A549 (cell line): ENCODE results near the gene FAM163B. TPM values are rescaled to one million over a fixed set of nuclear protein-coding genes. Genes with fewer than 3 reads are reported as not detected.

Source experiments
- ATAC-seq, 2 experiments: fragments of 200-7000 bp in 1 of 2; fragments of >200 bp in 1 of 2; cut with Nextera tagmentation in 1 of 2; cut with Tn5 transposase in 1 of 2; 3 replicates each; pipeline versions ENCODE4 v1.8.0 to v1.9.1; 2018 to 2020; ENCODE audit warnings: mild to moderate bottlenecking in 1 of 2, moderate library complexity in 1 of 2
- CTCF ChIA-PET: fragments of 300-600 bp; sonication (Branson Sonifier 250); formaldehyde crosslinking; extraction: SDS; loops from one replicate; lab custom pipeline; 2021; ENCODE audit warnings: antibody characterized with exemption, inconsistent platforms; lab: Yijun Ruan, JAX
- POLR2A ChIA-PET: fragments of 350-600 bp; formaldehyde crosslinking; extraction: SDS; loops from one replicate; lab custom pipeline; 2021; ENCODE audit warnings: antibody characterized with exemption, inconsistent platforms; lab: Yijun Ruan, JAX
- DNase-seq, 2 experiments: peaks; one replicate each; pipeline versions ENCODE4 v3.0.0 to v3.0.0-alpha.2; 2011 to 2016; ENCODE audit warnings: low read depth in 1 of 2, low spot score in 1 of 2
- FAIRE-seq: peaks from 2 replicates; lab custom pipeline; 2011; peaks lifted over from hg19 to GRCh38; lab: Jason Lieb, UNC
- H3K27ac ChIP-seq, 2 experiments: fragments of >200 bp; sonication (Bioruptor Twin); formaldehyde crosslinking; 3 replicates each; pipeline ENCODE4 v1.5.1; 2016 to 2017
- H3K4me1 ChIP-seq: fragments of >200 bp; sonication (Bioruptor Twin); formaldehyde crosslinking; 3 replicates; pipeline ENCODE4 v1.6.1; 2016
- H3K4me2 ChIP-seq: fragments of >200 bp; sonication (Bioruptor Twin); formaldehyde crosslinking; 3 replicates; pipeline ENCODE4 v1.6.1; 2016
- H3K4me3 ChIP-seq: fragments of >200 bp; sonication (Bioruptor Twin); formaldehyde crosslinking; 3 replicates; pipeline ENCODE4 v1.5.1; 2016
- H3K9me3 ChIP-seq: fragments of >200 bp; sonication (Bioruptor Twin); formaldehyde crosslinking; 3 replicates; pipeline ENCODE4 v1.6.1; 2016
- BHLHE40 ChIP-seq: IDR thresholded peaks from 2 replicates; pipeline ENCODE4 v1.6.1; 2012; ENCODE audit warnings: low read depth, low read length, inconsistent platforms
- CBX8 ChIP-seq: fragments of 200-600 bp; sonication (generic); IDR thresholded peaks from 2 replicates; pipeline ENCODE4 v1.6.1; 2016
- CTCF ChIP-seq: fragments of >200 bp; sonication (Bioruptor Twin); formaldehyde crosslinking; IDR thresholded peaks from 3 replicates; pipeline ENCODE4 v1.5.1; 2016
- FOSB ChIP-seq: fragments of 250-450 bp; sonication (Bioruptor Pico); IDR thresholded peaks from 2 replicates; pipeline ENCODE4 v1.5.0; 2020; ENCODE audit warnings: mild to moderate bottlenecking, moderate library complexity
- FOSL2 ChIP-seq, 2 experiments: fragments of 450-650 bp in 1 of 2; fragments of >200 bp in 1 of 2; sonication (Bioruptor Twin) in 1 of 2; formaldehyde crosslinking; IDR thresholded peaks; 2 replicates each; pipeline versions ENCODE4 v1.5.0 to v1.6.1; 2016 to 2020; ENCODE audit warnings: mild to moderate bottlenecking in 1 of 2, moderate library complexity in 1 of 2
- GATA3 ChIP-seq: IDR thresholded peaks from 2 replicates; pipeline ENCODE4 v1.6.1; 2012; ENCODE audit warnings: borderline replicate concordance
- HEYL ChIP-seq: fragments of 250-450 bp; sonication (Bioruptor Pico); IDR thresholded peaks from 2 replicates; pipeline ENCODE4 v1.8.0; 2021; ENCODE audit warnings: mild to moderate bottlenecking, moderate library complexity
- HOXB5 ChIP-seq: fragments of 250-450 bp; sonication (Bioruptor Pico); IDR thresholded peaks from 2 replicates; pipeline ENCODE4 v1.5.0; 2020; ENCODE audit warnings: mild to moderate bottlenecking, moderate library complexity
- KDM1A ChIP-seq: fragments of 200-600 bp; sonication (generic); IDR thresholded peaks from 2 replicates; pipeline ENCODE4 v1.6.1; 2016; ENCODE audit warnings: low read depth, mild to moderate bottlenecking
- KDM5A ChIP-seq: fragments of 200-600 bp; sonication (generic); IDR thresholded peaks from 2 replicates; pipeline ENCODE4 v1.6.1; 2016; ENCODE audit warnings: antibody characterized with exemption, mild to moderate bottlenecking
- MAFK ChIP-seq: fragments of 450-650 bp; IDR thresholded peaks from 2 replicates; pipeline ENCODE4 v1.6.1; 2014; ENCODE audit not compliant: partially characterized antibody
- MAX ChIP-seq: IDR thresholded peaks from 2 replicates; pipeline ENCODE4 v1.6.1; 2012
- MAZ ChIP-seq: fragments of 150-350 bp; IDR thresholded peaks from 2 replicates; pipeline ENCODE4 v1.6.1; 2014; ENCODE audit warnings: antibody characterized with exemption, low read depth, low read length, borderline replicate concordance
- NFE2L2 ChIP-seq: fragments of 150-350 bp; conservative IDR thresholded peaks from 2 replicates; pipeline ENCODE4 v1.6.1; 2014; ENCODE audit warnings: low read length
- NPAS2 ChIP-seq: fragments of 250-450 bp; sonication (Bioruptor Pico); IDR thresholded peaks from 2 replicates; pipeline ENCODE4 v1.8.0; 2022; ENCODE audit warnings: mild to moderate bottlenecking, moderate library complexity, borderline replicate concordance
- NR3C1 ChIP-seq: fragments of >200 bp; sonication (Bioruptor Twin); formaldehyde crosslinking; IDR thresholded peaks from 3 replicates; pipeline ENCODE4 v1.6.1; 2017
- POLR2A ChIP-seq: IDR thresholded peaks from 2 replicates; pipeline ENCODE4 v1.6.1; 2012; ENCODE audit warnings: mild to moderate bottlenecking, low read length
- POLR2AphosphoS2 ChIP-seq: conservative IDR thresholded peaks from 2 replicates; pipeline ENCODE4 v1.6.1; 2012; ENCODE audit warnings: low read length, improper control_type of control experiment, inconsistent platforms
- SREBF2 ChIP-seq: fragments of 450-650 bp; IDR thresholded peaks from 2 replicates; pipeline ENCODE4 v1.6.1; 2014; ENCODE audit warnings: mild to moderate bottlenecking, moderate library complexity
- TP53 ChIP-seq: fragments of 250-450 bp; sonication (Bioruptor Pico); IDR thresholded peaks from 2 replicates; pipeline ENCODE4 v1.5.0; 2021; ENCODE audit warnings: mild to moderate bottlenecking, moderate library complexity
- ZC3H11A ChIP-seq: fragments of 450-650 bp; IDR thresholded peaks from 2 replicates; pipeline ENCODE4 v1.6.1; 2014; ENCODE audit warnings: antibody characterized with exemption, mild to moderate bottlenecking
- ZNF302 ChIP-seq: fragments of 250-450 bp; sonication (Bioruptor Pico); IDR thresholded peaks from 2 replicates; pipeline ENCODE4 v1.9.0; 2021; ENCODE audit warnings: inconsistent platforms, mild to moderate bottlenecking, moderate library complexity
- WGBS: methylation state at CpG from one replicate; pipeline ENCODE4 v1.1.6; 2017; ENCODE audit errors: missing lambda C conversion rate; 5-methylcytosine and 5-hydroxymethylcytosine counted together
- polyA plus RNA-seq, 4 experiments: library from polyadenylated mRNA; depleted of rRNA in 3 of 4; stranded (reverse); fragments of >200 nt; fragmentation: RNase III in 1 of 4; extraction: RNeasy Plus Mini Kit Qiagen cat#74134 plus additional on column Dnase treatment in 1 of 4; gene quantifications; 2 replicates in 3 of 4; 3 replicates in 1 of 4; pipeline ENCODE4 v1.2.3, GENCODE V29; 2011 to 2017
- TF ChIP-seq, protein P1 (sequence below): fragments of 250-450 bp; sonication (Bioruptor Pico); IDR thresholded peaks from 2 replicates; pipeline ENCODE4 v1.5.0; 2021; ENCODE audit warnings: mild to moderate bottlenecking, moderate library complexity, borderline replicate concordance
- TF ChIP-seq, protein P2 (sequence below): fragments of 150-350 bp; IDR thresholded peaks from 2 replicates; pipeline ENCODE4 v1.6.1; 2014; ENCODE audit warnings: low read depth, mild to moderate bottlenecking, low read length
- TF ChIP-seq, protein P3 (sequence below): IDR thresholded peaks from 2 replicates; pipeline ENCODE4 v1.6.1; 2012; ENCODE audit warnings: low read depth, borderline replicate concordance

Gene FAM163B
- polyA plus RNA-seq, 2 of the 4 experiments (the other 2 are of a cell fraction): not detected

- TF ChIP-seq BHLHE40: no peak
- TF ChIP-seq FOSL2 (IDR thresholded peaks at IDR 0.05): no peak
- TF ChIP-seq FOSL2 (CRISPR knock-in tag; IDR thresholded peaks at IDR 0.05): no peak
- TF ChIP-seq FOSB (CRISPR knock-in tag): no peak
- TF ChIP-seq, protein P1, sequence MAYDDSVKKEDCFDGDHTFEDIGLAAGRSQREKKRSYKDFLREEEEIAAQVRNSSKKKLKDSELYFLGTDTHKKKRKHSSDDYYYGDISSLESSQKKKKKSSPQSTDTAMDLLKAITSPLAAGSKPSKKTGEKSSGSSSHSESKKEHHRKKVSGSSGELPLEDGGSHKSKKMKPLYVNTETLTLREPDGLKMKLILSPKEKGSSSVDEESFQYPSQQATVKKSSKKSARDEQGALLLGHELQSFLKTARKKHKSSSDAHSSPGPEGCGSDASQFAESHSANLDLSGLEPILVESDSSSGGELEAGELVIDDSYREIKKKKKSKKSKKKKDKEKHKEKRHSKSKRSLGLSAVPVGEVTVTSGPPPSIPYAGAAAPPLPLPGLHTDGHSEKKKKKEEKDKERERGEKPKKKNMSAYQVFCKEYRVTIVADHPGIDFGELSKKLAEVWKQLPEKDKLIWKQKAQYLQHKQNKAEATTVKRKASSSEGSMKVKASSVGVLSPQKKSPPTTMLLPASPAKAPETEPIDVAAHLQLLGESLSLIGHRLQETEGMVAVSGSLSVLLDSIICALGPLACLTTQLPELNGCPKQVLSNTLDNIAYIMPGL: no peak
Measured at GRCh38 chr9:133615186-133615585, 6.0 kb upstream of the FAM163B start (continued).

DNA sequence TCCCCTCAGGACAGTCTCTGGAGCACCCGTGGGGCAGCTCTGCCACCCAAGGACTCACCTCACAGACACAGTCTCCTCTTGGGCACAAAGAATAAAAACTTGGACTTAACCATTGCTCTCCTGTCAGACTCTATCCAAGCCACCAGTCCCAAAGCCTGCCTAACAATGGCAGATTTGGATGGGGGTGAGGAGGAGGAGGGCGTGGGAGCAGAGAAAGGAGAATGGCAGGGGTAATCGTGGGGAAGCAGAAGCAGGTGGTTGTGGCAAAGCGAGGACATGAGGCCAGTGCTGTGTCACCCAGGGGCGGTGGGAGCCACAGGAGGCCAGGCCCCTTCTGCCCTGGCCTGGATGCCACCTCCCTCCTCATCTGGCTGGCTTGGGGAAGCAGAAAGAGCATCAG, 5.5 kb upstream of the FAM163B start:
- FAIRE-seq: no peak
- no peaks in the 10 kb centered on the region for H3K9me3 ChIP-seq
- no peak overlapping the region for H3K27ac ChIP-seq
- CTCF ChIA-PET: no interaction called here
- no peak overlapping the region for H3K4me3 ChIP-seq
- TF ChIP-seq MAFK (no peak), KDM5A (no peak), POLR2A (no peak), HOXB5 (CRISPR knock-in tag) (no peak), SREBF2 (no peak), ZNF302 (CRISPR knock-in tag) (no peak), POLR2AphosphoS2 (no peak), ZC3H11A (no peak), TP53 (CRISPR knock-in tag) (no peak), MAX (no peak), CBX8 (no peak), NR3C1 (no peak), HEYL (CRISPR knock-in tag) (no peak), NFE2L2 (no peak), MAZ (no peak), NPAS2 (CRISPR knock-in tag) (no peak)
- TF ChIP-seq, protein P2, sequence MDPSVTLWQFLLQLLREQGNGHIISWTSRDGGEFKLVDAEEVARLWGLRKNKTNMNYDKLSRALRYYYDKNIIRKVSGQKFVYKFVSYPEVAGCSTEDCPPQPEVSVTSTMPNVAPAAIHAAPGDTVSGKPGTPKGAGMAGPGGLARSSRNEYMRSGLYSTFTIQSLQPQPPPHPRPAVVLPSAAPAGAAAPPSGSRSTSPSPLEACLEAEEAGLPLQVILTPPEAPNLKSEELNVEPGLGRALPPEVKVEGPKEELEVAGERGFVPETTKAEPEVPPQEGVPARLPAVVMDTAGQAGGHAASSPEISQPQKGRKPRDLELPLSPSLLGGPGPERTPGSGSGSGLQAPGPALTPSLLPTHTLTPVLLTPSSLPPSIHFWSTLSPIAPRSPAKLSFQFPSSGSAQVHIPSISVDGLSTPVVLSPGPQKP: no peak
- 27% methylated on average over 5 of the region's 5 CpGs for WGBS
- POLR2A ChIA-PET: no interaction called here
- DNase-seq: no peak
- no peak overlapping the region for H3K4me2 ChIP-seq
- no peak for ATAC-seq
- H3K4me1 ChIP-seq: no peaks in the 10 kb centered on the region

DNA sequence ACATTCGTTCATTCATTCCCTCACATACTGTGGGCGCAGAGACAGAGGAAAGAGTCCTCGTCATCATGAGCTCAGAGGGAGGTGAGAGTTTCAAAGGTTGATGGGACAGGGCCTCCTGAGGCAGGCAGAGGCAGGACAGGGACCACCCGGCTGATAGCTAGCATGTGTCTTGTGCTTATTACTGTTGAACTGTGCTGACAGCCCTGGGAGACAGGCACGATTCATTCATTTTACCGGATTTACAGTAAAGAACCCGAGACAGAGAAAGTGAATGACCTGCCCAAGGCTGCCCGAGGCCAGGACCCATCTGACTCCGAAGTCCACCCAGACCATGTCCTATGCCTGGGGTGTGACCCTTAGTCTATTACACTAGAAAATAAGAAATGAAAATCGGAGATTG, 4.9 kb upstream of the FAM163B start:
- H3K9me3 ChIP-seq: no peaks in the 10 kb centered on the region
- no peak for DNase-seq
- no peak overlapping the region for H3K4me3 ChIP-seq
- WGBS: 7% methylated on average over 10 of the region's 10 CpGs
- no peaks in the 10 kb centered on the region for H3K4me1 ChIP-seq
- TF ChIP-seq, protein P3, sequence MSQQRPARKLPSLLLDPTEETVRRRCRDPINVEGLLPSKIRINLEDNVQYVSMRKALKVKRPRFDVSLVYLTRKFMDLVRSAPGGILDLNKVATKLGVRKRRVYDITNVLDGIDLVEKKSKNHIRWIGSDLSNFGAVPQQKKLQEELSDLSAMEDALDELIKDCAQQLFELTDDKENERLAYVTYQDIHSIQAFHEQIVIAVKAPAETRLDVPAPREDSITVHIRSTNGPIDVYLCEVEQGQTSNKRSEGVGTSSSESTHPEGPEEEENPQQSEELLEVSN: no peak
- TF ChIP-seq KDM1A (no peak), KDM5A (no peak), GATA3 (no peak), CTCF (no peak)
- TF ChIP-seq, all 56 proteins: peak for 0
- Histone ChIP-seq H3K4me2 (no peak overlapping the region), H3K27ac (no peak overlapping the region)
- ChIA-PET CTCF (no interaction called here), POLR2A (no interaction called here)
- FAIRE-seq: no peak
- ATAC-seq: no peak
